GM19328 (cell line): ENCODE data around the gene CASTOR1.

Source experiments
- ATAC-seq: cut with Tn5 transposase; IDR thresholded peaks from one replicate; pipeline ENCODE4 v1.9.1; 2021; ENCODE audit warnings: mild to moderate bottlenecking, moderate library complexity; ENCODE audit not compliant: unreplicated experiment

CASTOR1 gene

GRCh38 chr22:30301995-30302809 lies 12.9 kb upstream of the CASTOR1 start:
- ATAC-seq: no peak

GRCh38 chr22:30299322-30299721 lies 10.0 kb upstream of the CASTOR1 start:
- no peak for ATAC-seq

GRCh38 chr22:30297991-30298701 lies 8.8 kb upstream of the CASTOR1 start:
- ATAC-seq: no peak

GRCh38 chr22:30297276-30297990 lies 8.1 kb upstream of the CASTOR1 start:
- no peak for ATAC-seq

GRCh38 chr22:30296833-30297232 lies 7.5 kb upstream of the CASTOR1 start:
- ATAC-seq: no peak

GRCh38 chr22:30296324-30296723 lies 7.0 kb upstream of the CASTOR1 start:
- ATAC-seq: no peak

- ATAC-seq: no peak
Observed at GRCh38 chr22:30295576-30295975, 6.3 kb upstream of the CASTOR1 start.

GRCh38 chr22:30294830-30295229 lies 5.5 kb upstream of the CASTOR1 start:
- ATAC-seq: no peak

GRCh38 chr22:30294066-30294465 lies 4.8 kb upstream of the CASTOR1 start:
- ATAC-seq: no peak

- no peak for ATAC-seq
Observed at GRCh38 chr22:30293026-30293425, 3.7 kb upstream of the CASTOR1 start.

GRCh38 chr22:30292069-30292970 lies 3.0 kb upstream of the CASTOR1 start:
- ATAC-seq: no peak

GRCh38 chr22:30291058-30291892 lies 2.0 kb upstream of the CASTOR1 start:
- ATAC-seq: no peak

GRCh38 chr22:30290342-30291057 lies 1.2 kb upstream of the CASTOR1 start:
- ATAC-seq: no peak

GRCh38 chr22:30289980-30290313 lies 642 bp upstream of the CASTOR1 start:
- no peak for ATAC-seq

GRCh38 chr22:30288419-30289140 lies 725 bp downstream of the CASTOR1 start:
- no peak for ATAC-seq

- no peak for ATAC-seq
Observed at GRCh38 chr22:30287648-30288418, 1.5 kb downstream of the CASTOR1 start.

GRCh38 chr22:30286813-30287647 lies 2.3 kb downstream of the CASTOR1 start:
- ATAC-seq: no peak
